K562 (cell line): ENCODE data around the gene VWA5B1.

Source experiments
- CBX5 ChIP-seq: IDR thresholded peaks from 2 replicates; pipeline ENCODE4 v1.6.1; 2014; ENCODE audit warnings: low read depth, borderline replicate concordance
- ESRRA ChIP-seq: fragments of 450-650 bp; IDR thresholded peaks from 2 replicates; pipeline ENCODE4 v1.6.1; 2014; ENCODE audit warnings: low read depth, mild to moderate bottlenecking, moderate library complexity, borderline replicate concordance
- FOS ChIP-seq: IDR thresholded peaks from 3 replicates; pipeline ENCODE4 v1.6.1; 2011; ENCODE audit not compliant: insufficient read length; ENCODE audit errors: extremely low read depth
- KLF16 ChIP-seq: IDR thresholded peaks from 2 replicates; pipeline ENCODE4 v1.6.1; 2016; ENCODE audit warnings: antibody characterized with exemption
- NFYB ChIP-seq: IDR thresholded peaks from 2 replicates; pipeline ENCODE4 v1.6.1; 2011; ENCODE audit warnings: mild to moderate bottlenecking, moderate library complexity; ENCODE audit not compliant: insufficient read length; ENCODE audit errors: extremely low read depth
- SREBF2 ChIP-seq: sonication (generic); formaldehyde crosslinking; IDR thresholded peaks from 2 replicates; pipeline ENCODE4 v1.4.0; 2020; ENCODE audit warnings: mild to moderate bottlenecking, missing genetic modification reagents
- SRSF7 ChIP-seq: fragments of 200-400 bp; formaldehyde crosslinking; optimal IDR thresholded peaks from 2 replicates; pipeline ENCODE3; 2017; ENCODE audit warnings: mild to moderate bottlenecking, low read depth, low read length
- TEAD2 ChIP-seq: fragments of 450-650 bp; IDR thresholded peaks from 2 replicates; pipeline ENCODE4 v1.6.1; 2016; ENCODE audit warnings: missing genetic modification characterization, control low read depth, missing compliant biosample characterization
- TF ChIP-seq, protein P1 (sequence below), 3 experiments: IDR thresholded peaks in 2 of 3; conservative IDR thresholded peaks in 1 of 3; 2 replicates each; pipeline ENCODE4 v1.5.1; 2011 to 2012; ENCODE audit warnings: low read length in 3 of 3, mild to moderate bottlenecking in 3 of 3, control low read depth in 2 of 3, improper control_type of control experiment in 1 of 3, inconsistent platforms in 1 of 3, low read depth in 1 of 3, mixed read lengths in 1 of 3, moderate library complexity in 1 of 3; ENCODE audit not compliant: insufficient read depth in 2 of 3

DNA sequence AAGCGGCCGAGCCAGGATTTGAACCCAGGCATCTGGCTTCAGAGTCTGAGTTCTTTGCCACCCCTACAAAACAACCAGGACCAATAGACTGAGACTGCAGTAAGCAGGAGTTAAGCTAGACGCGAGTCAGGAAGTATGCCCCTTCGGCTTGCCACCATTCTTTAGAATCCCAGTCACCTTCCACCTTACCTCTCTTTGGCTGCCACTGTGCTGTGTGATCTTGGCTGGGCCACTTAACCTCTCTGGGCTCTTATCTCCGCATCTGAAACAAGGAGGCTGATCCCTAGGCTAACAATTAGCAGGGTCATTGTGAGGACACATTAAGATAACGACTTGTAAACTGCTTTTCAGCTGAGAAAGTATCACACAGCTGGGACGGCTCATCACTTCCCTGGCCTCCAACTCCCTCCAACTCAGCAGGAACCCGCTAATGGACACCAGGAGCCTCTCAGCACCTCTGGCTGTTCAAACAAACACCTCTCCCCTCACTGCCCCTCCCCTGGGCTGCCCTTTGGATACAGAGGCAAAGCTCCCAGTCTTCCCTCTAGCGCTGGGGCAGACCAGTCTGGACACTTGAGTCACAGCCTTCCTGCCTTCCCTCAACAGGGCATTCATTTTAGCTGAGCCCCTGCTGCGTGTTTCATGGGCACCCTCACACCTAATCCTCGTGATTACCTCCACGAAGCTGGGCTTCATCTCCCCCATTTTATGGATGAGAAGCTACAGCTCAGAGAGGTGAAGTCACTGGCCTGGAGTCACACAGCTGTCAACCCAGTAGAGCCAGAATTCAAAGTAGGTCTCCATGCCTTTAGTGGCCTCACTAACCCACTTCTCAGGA is 112.1 kb downstream of the VWA5B1 start:
- TF ChIP-seq SREBF2 (CRISPR knock-in tag) (no peak), CBX5 (no peak), FOS (no peak), ESRRA (no peak), KLF16 (no peak), SRSF7 (no peak), TEAD2 (no peak), NFYB (no peak)
- TF ChIP-seq, protein P1, sequence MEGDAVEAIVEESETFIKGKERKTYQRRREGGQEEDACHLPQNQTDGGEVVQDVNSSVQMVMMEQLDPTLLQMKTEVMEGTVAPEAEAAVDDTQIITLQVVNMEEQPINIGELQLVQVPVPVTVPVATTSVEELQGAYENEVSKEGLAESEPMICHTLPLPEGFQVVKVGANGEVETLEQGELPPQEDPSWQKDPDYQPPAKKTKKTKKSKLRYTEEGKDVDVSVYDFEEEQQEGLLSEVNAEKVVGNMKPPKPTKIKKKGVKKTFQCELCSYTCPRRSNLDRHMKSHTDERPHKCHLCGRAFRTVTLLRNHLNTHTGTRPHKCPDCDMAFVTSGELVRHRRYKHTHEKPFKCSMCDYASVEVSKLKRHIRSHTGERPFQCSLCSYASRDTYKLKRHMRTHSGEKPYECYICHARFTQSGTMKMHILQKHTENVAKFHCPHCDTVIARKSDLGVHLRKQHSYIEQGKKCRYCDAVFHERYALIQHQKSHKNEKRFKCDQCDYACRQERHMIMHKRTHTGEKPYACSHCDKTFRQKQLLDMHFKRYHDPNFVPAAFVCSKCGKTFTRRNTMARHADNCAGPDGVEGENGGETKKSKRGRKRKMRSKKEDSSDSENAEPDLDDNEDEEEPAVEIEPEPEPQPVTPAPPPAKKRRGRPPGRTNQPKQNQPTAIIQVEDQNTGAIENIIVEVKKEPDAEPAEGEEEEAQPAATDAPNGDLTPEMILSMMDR (IDR thresholded peaks at IDR 0.05 in 2 of 3, conservative IDR thresholded peaks at IDR 0.05 in 1 of 3; ENCODE audit: insufficient read depth in 2 of 3, low read depth in 1 of 3, low read length in 3 of 3): no peak
